H9 (cell line): ENCODE measurements around the gene AP2M1. TPM values are rescaled to one million over a fixed set of nuclear protein-coding genes. Genes with fewer than 3 reads are reported as not detected.

Experiments used
- DNase-seq: peaks from one replicate; pipeline ENCODE4 v3.0.0-alpha.2; 2017
- H2AFZ ChIP-seq: one replicate; pipeline ENCODE4 v1.6.1; 2013; ENCODE audit warnings: mild to moderate bottlenecking, low read length, control low read depth, moderate library complexity
- H2AK5ac ChIP-seq: 2 replicates; pipeline ENCODE4 v1.6.1; 2013; ENCODE audit warnings: low read length, control low read depth, mixed read lengths; ENCODE audit not compliant: insufficient read length
- H2BK120ac ChIP-seq: one replicate; pipeline ENCODE4 v1.6.1; 2013; ENCODE audit warnings: low read depth, mild to moderate bottlenecking, low read length, control low read depth, inconsistent platforms; ENCODE audit not compliant: poor library complexity, severe bottlenecking
- H2BK12ac ChIP-seq: 2 replicates; pipeline ENCODE4 v1.6.1; 2013; ENCODE audit warnings: low read length, control low read depth, mixed read lengths, low read depth; ENCODE audit not compliant: insufficient read length
- H2BK15ac ChIP-seq: 2 replicates; pipeline ENCODE4 v1.6.1; 2013; ENCODE audit warnings: low read depth, low read length, control low read depth
- H2BK20ac ChIP-seq: one replicate; pipeline ENCODE4 v1.6.1; 2013; ENCODE audit warnings: low read depth, mild to moderate bottlenecking, low read length, control low read depth, inconsistent platforms; ENCODE audit not compliant: poor library complexity, severe bottlenecking
- H2BK5ac ChIP-seq: 2 replicates; pipeline ENCODE4 v1.6.1; 2013; ENCODE audit warnings: low read length, control low read depth, mixed read lengths; ENCODE audit not compliant: insufficient read length
- H3K14ac ChIP-seq: 2 replicates; pipeline ENCODE4 v1.6.1; 2013; ENCODE audit warnings: low read length, control low read depth; ENCODE audit not compliant: insufficient read depth
- H3K18ac ChIP-seq: 2 replicates; pipeline ENCODE4 v1.6.1; 2013; ENCODE audit warnings: low read depth, mild to moderate bottlenecking, mixed read lengths, low read length, control low read depth; ENCODE audit not compliant: insufficient read length
- H3K23ac ChIP-seq: 2 replicates; pipeline ENCODE4 v1.6.1; 2013; ENCODE audit warnings: low read length, control low read depth, mixed read lengths, low read depth; ENCODE audit not compliant: insufficient read length
- H3K23me2 ChIP-seq: 2 replicates; pipeline ENCODE4 v1.6.1; 2013; ENCODE audit warnings: low read depth, mild to moderate bottlenecking, mixed read lengths, low read length, control low read depth; ENCODE audit not compliant: insufficient read length, poor library complexity, severe bottlenecking
- H3K27ac ChIP-seq: 2 replicates; pipeline ENCODE4 v1.5.1; 2013; ENCODE audit warnings: low read length, control low read depth, mixed read lengths, low read depth; ENCODE audit not compliant: insufficient read length
- H3K27me3 ChIP-seq: 2 replicates; pipeline ENCODE4 v1.6.1; 2013; ENCODE audit warnings: low read length, control low read depth, inconsistent platforms; ENCODE audit not compliant: insufficient read depth
- H3K4ac ChIP-seq: 2 replicates; pipeline ENCODE4 v1.6.1; 2013; ENCODE audit warnings: low read depth, mild to moderate bottlenecking, control low read depth, inconsistent platforms, low read length, moderate library complexity
- H3K4me1 ChIP-seq: 2 replicates; pipeline ENCODE4 v1.6.1; 2013; ENCODE audit warnings: low read length, control low read depth, inconsistent platforms; ENCODE audit not compliant: insufficient read depth
- H3K4me2 ChIP-seq: 2 replicates; pipeline ENCODE4 v1.6.1; 2013; ENCODE audit warnings: low read length, control low read depth, mixed read lengths; ENCODE audit not compliant: insufficient read length, insufficient read depth
- H3K56ac ChIP-seq: 2 replicates; pipeline ENCODE4 v1.6.1; 2013; ENCODE audit warnings: low read depth, mild to moderate bottlenecking, mixed read lengths, low read length, control low read depth; ENCODE audit not compliant: insufficient read length
- H3K79me1 ChIP-seq: 2 replicates; pipeline ENCODE4 v1.6.1; 2013; ENCODE audit warnings: low read depth, mild to moderate bottlenecking, moderate library complexity, low read length, control low read depth, inconsistent platforms; ENCODE audit not compliant: insufficient read depth, poor library complexity, severe bottlenecking
- H3K79me2 ChIP-seq: 2 replicates; pipeline ENCODE4 v1.6.1; 2013; ENCODE audit warnings: low read length, control low read depth, inconsistent platforms; ENCODE audit not compliant: insufficient read depth
- H3K9ac ChIP-seq: 2 replicates; pipeline ENCODE4 v1.6.1; 2013; ENCODE audit warnings: low read length, control low read depth, mixed read lengths; ENCODE audit not compliant: insufficient read length; ENCODE audit errors: extremely low read depth
- H3K9me3 ChIP-seq: one replicate; pipeline ENCODE4 v1.6.1; 2013; ENCODE audit warnings: low read depth, low read length, inconsistent platforms; ENCODE audit not compliant: control insufficient read depth
- H3T11ph ChIP-seq: one replicate; pipeline ENCODE4 v1.6.1; 2013; ENCODE audit warnings: mild to moderate bottlenecking, low read length, control low read depth, inconsistent platforms
- H4K20me1 ChIP-seq: one replicate; pipeline ENCODE4 v1.6.1; 2013; ENCODE audit not compliant: control insufficient read depth, insufficient read length, insufficient read depth
- H4K5ac ChIP-seq: 2 replicates; pipeline ENCODE4 v1.6.1; 2013; ENCODE audit warnings: low read depth, mild to moderate bottlenecking, mixed read lengths, low read length, control low read depth; ENCODE audit not compliant: insufficient read length
- H4K8ac ChIP-seq: replicated peaks from 2 replicates; pipeline ENCODE4 v1.6.1; 2013; ENCODE audit warnings: low read length, control low read depth, mixed read lengths, low read depth; ENCODE audit not compliant: insufficient read length
- H4K91ac ChIP-seq: 2 replicates; pipeline ENCODE4 v1.6.1; 2013; ENCODE audit warnings: low read depth, mild to moderate bottlenecking, moderate library complexity, mixed read lengths, low read length, control low read depth; ENCODE audit not compliant: insufficient read length
- H3K27ac Mint-ChIP-seq, 3 experiments: 2 replicates in 2 of 3; 3 replicates in 1 of 3; pipeline ENCODE4 v1.8.0; 2020 to 2021; ENCODE audit warnings: mixed read lengths in 3 of 3, mild to moderate bottlenecking in 1 of 3, moderate library complexity in 1 of 3
- H3K27me3 Mint-ChIP-seq: 2 replicates; pipeline ENCODE4 v1.8.0; 2021; ENCODE audit warnings: low read depth, mild to moderate bottlenecking, moderate library complexity, mixed read lengths
- H3K36me3 Mint-ChIP-seq, 3 experiments: 2 replicates in 2 of 3; 3 replicates in 1 of 3; pipeline ENCODE4 v1.8.0; 2020 to 2021; ENCODE audit warnings: low read depth in 3 of 3, mixed read lengths in 3 of 3; ENCODE audit not compliant: insufficient read depth in 1 of 3
- H3K4me1 Mint-ChIP-seq, 2 experiments: 2 replicates each; pipeline ENCODE4 v1.8.0; 2020; ENCODE audit warnings: mixed read lengths in 2 of 2
- H3K4me3 Mint-ChIP-seq, 2 experiments: 2 replicates in 1 of 2; 3 replicates in 1 of 2; pipeline ENCODE4 v1.8.0; 2020 to 2021; ENCODE audit warnings: mild to moderate bottlenecking in 2 of 2, mixed read lengths in 2 of 2, moderate library complexity in 1 of 2
- H3K9me3 Mint-ChIP-seq, 2 experiments: 2 replicates in 1 of 2; 3 replicates in 1 of 2; pipeline ENCODE4 v1.8.0; 2020; ENCODE audit warnings: mild to moderate bottlenecking in 2 of 2, mixed read lengths in 2 of 2, moderate library complexity in 1 of 2
- WGBS: extraction: QIAGEN DNeasy Blood & Tissue Kit; methylation state at CpG from one replicate; pipeline ENCODE4 v1.1.7; 2013; ENCODE audit warnings: missing lambda C conversion rate, low lambda C conversion rate, mixed read lengths; ENCODE audit not compliant: insufficient read length; ENCODE audit errors: extremely low coverage; 5-methylcytosine and 5-hydroxymethylcytosine counted together
- total RNA-seq: library from RNA; stranded (reverse); gene quantifications from 2 replicates; pipeline ENCODE4 v1.2.1, GENCODE V29; 2021
- TF ChIP-seq, protein P1 (sequence below): fragments of 200-600 bp; sonication (generic); conservative IDR thresholded peaks from 3 replicates; pipeline ENCODE4 v1.8.0; 2021; ENCODE audit warnings: antibody characterized with exemption, mild to moderate bottlenecking

Gene AP2M1
- total RNA-seq, 1 experiment from 2014 or later = 443 TPM

DNA sequence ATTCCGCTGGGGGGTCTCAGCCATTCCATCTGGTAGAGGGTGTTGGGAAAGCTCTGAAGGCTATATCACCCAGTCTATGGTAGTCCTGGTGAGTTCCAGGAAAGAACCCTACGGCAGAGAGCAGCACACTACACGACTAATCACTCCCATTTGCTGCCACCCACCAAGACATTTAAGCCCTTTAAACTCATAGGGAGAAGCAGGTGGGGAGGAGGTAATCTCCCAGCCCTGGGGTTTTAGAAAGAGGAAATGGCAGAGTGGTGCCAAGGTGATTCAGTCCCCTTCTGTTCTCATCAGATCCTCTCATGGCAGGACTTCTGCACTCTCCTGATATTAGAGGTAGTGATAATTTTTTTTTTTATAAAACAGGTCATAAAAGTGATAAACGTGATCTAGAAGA, 44.2 kb downstream of the AP2M1 start:
- Mint-ChIP-seq H3K9me3 (no peaks in the 10 kb centered on the region), H3K27ac (no peak overlapping the region; a peak in 1 of 7 replicates), H3K36me3 (no peaks in the 10 kb centered on the region), H3K4me1 (no peaks in the 10 kb centered on the region), H3K4me3 (no peak overlapping the region; a peak in 1 of 5 replicates), H3K27me3 (peaks cover 2% of the 10 kb centered on the region)
- Histone ChIP-seq H3K27ac (no peak overlapping the region), H3K4me2 (no peak overlapping the region), H4K91ac (no peak overlapping the region), H3K9ac (no peak overlapping the region), H2BK12ac (no peak overlapping the region), H3T11ph (no peak overlapping the region), H3K79me2 (no peaks in the 10 kb centered on the region), H3K27me3 (no peaks in the 10 kb centered on the region), H4K20me1 (no peaks in the 10 kb centered on the region), H2BK20ac (no peak overlapping the region), H3K4me1 (no peaks in the 10 kb centered on the region), H3K9me3 (no peaks in the 10 kb centered on the region), H3K56ac (no peak overlapping the region), H3K23ac (no peak overlapping the region), H3K79me1 (no peaks in the 10 kb centered on the region), H2BK5ac (no peak overlapping the region), H2BK120ac (no peak overlapping the region), H4K8ac (no peak overlapping the region), H2AK5ac (no peak overlapping the region), H3K14ac (no peak overlapping the region), H4K5ac (no peak overlapping the region), H3K23me2 (no peaks in the 10 kb centered on the region), H2BK15ac (no peak overlapping the region), H3K4ac (no peak overlapping the region), H2AFZ (no peak overlapping the region), H3K18ac (no peak overlapping the region)
- WGBS = no CpG with 5 or more reads among the region's 4 CpGs
- DNase-seq = no peak
- TF ChIP-seq, protein P1, sequence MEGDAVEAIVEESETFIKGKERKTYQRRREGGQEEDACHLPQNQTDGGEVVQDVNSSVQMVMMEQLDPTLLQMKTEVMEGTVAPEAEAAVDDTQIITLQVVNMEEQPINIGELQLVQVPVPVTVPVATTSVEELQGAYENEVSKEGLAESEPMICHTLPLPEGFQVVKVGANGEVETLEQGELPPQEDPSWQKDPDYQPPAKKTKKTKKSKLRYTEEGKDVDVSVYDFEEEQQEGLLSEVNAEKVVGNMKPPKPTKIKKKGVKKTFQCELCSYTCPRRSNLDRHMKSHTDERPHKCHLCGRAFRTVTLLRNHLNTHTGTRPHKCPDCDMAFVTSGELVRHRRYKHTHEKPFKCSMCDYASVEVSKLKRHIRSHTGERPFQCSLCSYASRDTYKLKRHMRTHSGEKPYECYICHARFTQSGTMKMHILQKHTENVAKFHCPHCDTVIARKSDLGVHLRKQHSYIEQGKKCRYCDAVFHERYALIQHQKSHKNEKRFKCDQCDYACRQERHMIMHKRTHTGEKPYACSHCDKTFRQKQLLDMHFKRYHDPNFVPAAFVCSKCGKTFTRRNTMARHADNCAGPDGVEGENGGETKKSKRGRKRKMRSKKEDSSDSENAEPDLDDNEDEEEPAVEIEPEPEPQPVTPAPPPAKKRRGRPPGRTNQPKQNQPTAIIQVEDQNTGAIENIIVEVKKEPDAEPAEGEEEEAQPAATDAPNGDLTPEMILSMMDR = no peak
